ENCODE results near the gene MICAL2. TPM values are rescaled to one million over a fixed set of nuclear protein-coding genes. Genes with fewer than 3 reads are reported as not detected.

MICAL2 gene
- total RNA-seq, 1 experiment from 2014 or later, result 314 TPM

DNA sequence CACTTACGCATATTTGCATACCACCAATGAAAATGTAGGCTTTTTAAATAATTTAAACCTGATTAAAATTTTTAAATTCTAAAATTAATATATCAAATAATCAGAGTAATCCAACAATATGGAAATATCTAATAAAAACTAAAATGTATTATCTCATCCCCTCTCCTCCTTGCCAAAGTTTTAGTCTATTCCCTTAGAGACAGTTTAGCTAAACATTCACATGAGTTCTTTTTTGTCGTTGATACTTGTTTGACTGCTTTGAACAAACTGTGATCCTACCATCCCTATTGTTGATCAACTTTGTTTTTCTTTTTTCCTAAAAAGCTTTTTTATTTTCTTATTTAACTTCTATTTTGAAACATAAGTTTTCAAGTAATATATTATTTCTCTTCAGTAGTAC is 185.6 kb downstream of the MICAL2 start:
- no peak for DNase-seq (ENCODE audit: low read depth)

DNA sequence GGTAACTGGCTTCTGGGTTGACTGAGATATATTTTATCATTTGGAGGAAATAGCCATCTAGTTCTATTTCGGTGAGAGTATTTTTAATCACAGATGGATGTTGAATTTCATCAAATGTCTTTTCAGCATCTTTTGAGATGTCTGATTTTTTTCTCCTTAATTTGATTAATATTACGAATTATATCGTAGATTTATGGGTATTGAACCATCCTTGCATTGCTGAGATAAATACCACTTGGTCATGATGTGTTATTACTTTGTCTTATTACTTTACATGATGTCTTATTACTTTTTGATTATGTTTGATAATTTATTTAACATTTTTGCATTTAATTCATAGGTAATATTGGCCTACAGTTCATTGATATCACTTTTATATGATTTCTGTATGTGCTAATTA is 188.2 kb downstream of the MICAL2 start:
- no peak for DNase-seq (ENCODE audit: low read depth)

GRCh38 chr11:12301379-12301778 is 191.0 kb downstream of the MICAL2 start:
- DNase-seq (ENCODE audit: low read depth), result no peak

GRCh38 chr11:12303421-12304149 is 193.2 kb downstream of the MICAL2 start:
- no peak for DNase-seq (ENCODE audit: low read depth)

- DNase-seq (ENCODE audit: low read depth), result no peak
Observed at GRCh38 chr11:12306830-12307229, 196.4 kb downstream of the MICAL2 start.

- no peak for DNase-seq (ENCODE audit: low read depth)
Observed at GRCh38 chr11:12312132-12312531, 201.7 kb downstream of the MICAL2 start.

Small RNA genes lying within 50 kb of the gene (small RNA-seq; reads per million reads assigned to genes)
- not detected for gene MIR6124

Other genes starting within 250 kb of the MICAL2 start
- gene DKK3, start 102.0 kb upstream of the MICAL2 start, total RNA-seq (2014; rRNA removed; shearing (Covaris generic)), result 41.5 and 48.0 TPM in 2 replicates

All from HT1080 (cell line).